ENCODE data around the gene NUP214.
"Not testable (repeated sequence)": the region's sequence is repeated elsewhere in the genome, so short reads cannot be mapped to it uniquely, and the experiment has no call there.

The NUP214 gene

GRCh38 chr9:131259916-131260597 lies 134.7 kb downstream of the NUP214 start:
- DNase-seq (ENCODE audit: low read depth in 2 of 2): no peak

GRCh38 chr9:131260751-131261452 lies 135.5 kb downstream of the NUP214 start:
- no peak for DNase-seq (ENCODE audit: low read depth in 2 of 2)

- no peak for DNase-seq (ENCODE audit: low read depth in 2 of 2)
Observed at GRCh38 chr9:131262327-131263032, 137.1 kb downstream of the NUP214 start.

GRCh38 chr9:131263033-131263343 lies 137.6 kb downstream of the NUP214 start:
- DNase-seq (ENCODE audit: low read depth in 2 of 2): not testable (repeated sequence)

- no peak for DNase-seq (ENCODE audit: low read depth in 2 of 2)
Observed at GRCh38 chr9:131263701-131264100, 138.3 kb downstream of the NUP214 start.

GRCh38 chr9:131264231-131264630 lies 138.8 kb downstream of the NUP214 start:
- DNase-seq (ENCODE audit: low read depth in 2 of 2): no peak

- DNase-seq (ENCODE audit: low read depth in 2 of 2): no peak
Observed at GRCh38 chr9:131266266-131267229, 141.2 kb downstream of the NUP214 start.

- no peak for DNase-seq (ENCODE audit: low read depth in 2 of 2)
Observed at GRCh38 chr9:131270171-131271015, 145.0 kb downstream of the NUP214 start.

- not testable (repeated sequence) for DNase-seq (ENCODE audit: low read depth in 2 of 2)
Observed at GRCh38 chr9:131271016-131271273, 145.6 kb downstream of the NUP214 start.

- no peak for DNase-seq (ENCODE audit: low read depth in 2 of 2)
Observed at GRCh38 chr9:131271506-131271931, 146.1 kb downstream of the NUP214 start.

- DNase-seq (ENCODE audit: low read depth in 2 of 2): no peak
Observed at GRCh38 chr9:131272212-131272611, 146.8 kb downstream of the NUP214 start.

GRCh38 chr9:131273146-131273855 lies 147.9 kb downstream of the NUP214 start:
- no peak for DNase-seq (ENCODE audit: low read depth in 2 of 2)

GRCh38 chr9:131273856-131274673 lies 148.7 kb downstream of the NUP214 start:
- no peak for DNase-seq (ENCODE audit: low read depth in 2 of 2)

- DNase-seq (ENCODE audit: low read depth in 2 of 2): no peak
Observed at GRCh38 chr9:131274674-131275331, 149.4 kb downstream of the NUP214 start.

GRCh38 chr9:131275332-131276093 lies 150.1 kb downstream of the NUP214 start:
- no peak for DNase-seq (ENCODE audit: low read depth in 2 of 2)

GRCh38 chr9:131276094-131276888 lies 150.9 kb downstream of the NUP214 start, which contains the start of gene FAM78A:
Gene FAM78A, minus strand, starts transcription at chr9:131276510. Its CDS starts 331 bp downstream, at chr9:131276179.
- DNase-seq (ENCODE audit: low read depth in 2 of 2): no peak

- no peak for DNase-seq (ENCODE audit: low read depth in 2 of 2)
Observed at GRCh38 chr9:131276891-131277286, 151.5 kb downstream of the NUP214 start.

Data from stimulated activated CD8-positive, alpha-beta memory T cell treated with anti-CD3 and anti-CD28 coated beads, Interleukin-15, amount 100 ng/mL, for 48 hours (primary cell).